Adrenal gland (tissue), 5 donors: ENCODE data around the gene NR0B2.

Experiments
- CTCF ChIP-seq, 6 experiments: fragments of 450-650 bp in 4 of 6; fragments of 200-600 bp in 2 of 6; sonication (generic) in 1 of 6; IDR thresholded peaks; 1 replicate in 5 of 6; 2 replicates in 1 of 6; pipeline versions ENCODE4 v1.5.1 to v1.8.0; 2016 to 2021; ENCODE audit warnings: antibody characterized with exemption in 6 of 6, mild to moderate bottlenecking in 2 of 6, moderate library complexity in 1 of 6
- POLR2A ChIP-seq, 2 donors: fragments of 450-650 bp; IDR thresholded peaks; one replicate each; pipeline ENCODE4 v1.6.1; 2017; ENCODE audit warnings: antibody characterized with exemption in 2 of 2, mild to moderate bottlenecking in 2 of 2, moderate library complexity in 1 of 2
- donor health status: DM: no; HTN: no; CAD: no.

GRCh38 chr1:26864610-26865480, 48.9 kb downstream of the NR0B2 start:
- TF ChIP-seq CTCF (IDR thresholded peaks at IDR 0.05) (no peak), POLR2A (IDR thresholded peaks at IDR 0.05) (peak; percentile 53 to 88)
